Activated T-cell treated with anti-CD3 and anti-CD28 coated beads, Interleukin-2, amount 50 U/mL, for 48 hours (primary cell): ENCODE results near the gene OTULINL.

Experiments used
- DNase-seq, 2 experiments: peaks; one replicate each; pipeline ENCODE4 v3.0.0-alpha.2; 2020

OTULINL gene

DNA sequence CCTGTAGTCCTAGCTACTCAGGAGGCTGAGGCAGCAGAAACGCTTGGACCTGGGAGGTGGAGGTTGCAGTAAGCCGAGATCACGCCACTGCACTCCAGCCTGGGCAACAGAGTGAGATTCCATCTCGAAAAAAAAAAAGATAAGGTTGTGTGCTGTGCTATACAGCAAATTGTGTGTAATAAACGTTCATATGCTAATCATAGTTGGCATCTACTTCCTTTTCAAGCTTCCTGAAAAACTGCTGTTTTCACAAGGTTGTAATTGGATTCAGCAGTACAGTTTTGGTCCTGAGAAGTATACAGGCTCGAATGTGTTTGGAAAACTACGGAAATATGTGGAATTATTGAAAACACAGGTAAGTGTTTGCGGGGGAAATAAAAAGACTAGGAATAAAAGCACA lies 25.5 kb downstream of the OTULINL start:
- DNase-seq: no peak

DNA sequence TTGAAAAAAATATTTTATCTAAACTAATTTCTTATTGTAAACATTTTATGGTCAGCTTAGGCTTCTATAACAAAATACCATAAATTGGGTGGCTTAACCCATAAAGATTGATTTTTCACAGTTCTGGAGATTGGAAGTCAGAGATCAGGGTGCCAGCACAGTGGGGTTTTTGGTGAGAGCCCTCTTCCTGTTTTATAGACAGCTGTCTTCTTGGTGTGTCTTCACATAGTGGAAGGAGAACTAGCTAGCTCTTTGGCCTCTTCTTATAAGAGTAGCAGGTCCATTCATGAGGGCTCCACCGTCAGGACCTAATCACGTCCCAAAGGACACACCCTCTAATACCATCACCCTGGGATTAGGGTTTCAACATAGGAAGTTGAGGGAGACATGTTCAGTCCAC lies 26.6 kb downstream of the OTULINL start:
- DNase-seq: no peak

DNA sequence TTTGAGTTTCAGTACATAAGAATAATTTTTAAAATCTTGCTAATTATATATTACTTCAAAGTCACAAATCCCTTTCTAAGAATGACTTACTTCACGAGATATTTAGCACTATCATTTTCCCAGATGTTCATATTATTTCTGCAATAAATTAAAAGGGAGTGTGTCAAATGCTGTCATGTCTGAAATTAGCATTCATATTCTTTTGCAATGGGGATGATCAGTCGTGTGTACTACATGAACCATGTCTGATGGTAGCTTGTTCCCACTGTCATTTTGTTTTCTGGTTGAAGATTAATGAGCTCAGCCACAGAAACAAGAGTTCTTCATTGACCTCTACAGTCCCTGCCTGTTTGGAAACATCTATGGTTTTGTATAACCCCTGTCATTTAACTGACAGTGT lies 30.1 kb downstream of the OTULINL start:
- DNase-seq: no peak

DNA sequence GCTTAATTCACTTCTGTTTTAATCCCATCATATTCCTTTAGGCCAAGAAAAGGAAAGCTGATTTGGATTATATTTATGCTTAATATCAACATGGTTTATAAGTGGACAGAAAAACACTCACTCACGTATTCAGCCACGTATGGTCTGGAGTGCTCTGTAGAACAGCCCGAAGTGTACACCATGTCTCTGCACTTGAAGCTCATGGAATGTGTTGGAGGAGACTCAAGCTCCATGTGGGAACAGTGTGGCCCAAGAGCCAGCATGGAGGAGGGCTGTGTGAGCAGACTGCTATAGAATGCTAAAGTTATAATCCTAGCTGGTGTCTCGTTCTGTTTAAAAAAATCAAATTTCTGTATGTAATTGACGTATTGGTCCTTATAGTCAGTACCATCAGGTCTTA lies 32.9 kb downstream of the OTULINL start:
- DNase-seq: no peak

DNA sequence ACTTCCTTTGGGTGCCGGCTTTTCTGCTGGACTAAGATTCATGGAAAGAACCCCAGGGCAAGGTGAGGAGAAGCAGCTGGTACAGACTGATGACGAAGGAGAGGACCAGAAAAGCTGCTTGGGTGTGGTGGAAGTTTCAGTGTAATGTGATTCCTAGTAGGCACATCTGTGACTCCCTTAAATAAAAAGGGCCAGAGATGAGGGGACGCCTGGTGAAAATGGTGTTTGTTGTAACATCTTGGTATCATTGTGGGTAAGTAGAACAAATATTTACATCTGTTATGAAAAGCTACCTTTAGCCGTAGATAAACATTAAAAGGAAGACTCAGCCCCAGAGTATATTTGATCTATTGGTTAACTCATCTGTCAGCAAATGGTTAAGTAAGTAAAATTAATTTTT lies 33.8 kb downstream of the OTULINL start:
- no peak for DNase-seq

DNA sequence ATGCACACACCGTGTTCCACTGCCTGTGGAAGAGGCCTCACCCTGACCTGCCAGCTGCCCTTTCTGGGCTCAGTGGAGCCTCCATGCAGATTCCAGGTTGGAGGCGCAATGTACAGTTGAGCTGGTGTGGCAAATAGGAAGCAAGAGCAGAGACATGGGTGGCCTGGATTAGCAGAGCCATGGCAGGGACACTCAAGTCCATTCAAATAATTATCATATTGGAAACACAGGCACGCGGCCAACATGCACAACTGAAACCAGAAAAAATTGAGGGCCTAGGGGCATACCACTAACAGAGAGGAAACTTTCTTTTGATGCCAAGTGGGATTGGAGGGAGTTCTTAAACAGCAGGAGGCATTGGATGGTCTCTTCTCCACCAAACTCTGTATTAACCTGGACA lies 35.8 kb downstream of the OTULINL start:
- no peak for DNase-seq

DNA sequence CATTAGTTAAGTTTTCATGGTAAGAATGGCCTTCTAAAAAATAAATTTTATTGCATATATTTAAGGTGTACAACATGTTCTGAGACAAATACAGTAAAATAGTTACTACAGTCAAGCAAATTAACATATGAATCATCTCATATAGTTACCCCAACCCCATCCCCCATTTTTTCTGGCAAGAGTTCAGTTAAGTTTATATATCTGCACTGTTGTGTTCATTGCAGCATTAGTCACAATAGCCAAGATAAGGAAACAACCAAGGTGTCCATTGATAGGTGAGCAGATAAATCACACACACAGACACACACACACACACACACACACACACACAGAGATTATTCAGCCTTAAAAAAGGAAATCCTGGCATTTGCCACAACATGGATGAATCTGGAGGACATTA lies 45.7 kb downstream of the OTULINL start:
- no peak for DNase-seq

DNA sequence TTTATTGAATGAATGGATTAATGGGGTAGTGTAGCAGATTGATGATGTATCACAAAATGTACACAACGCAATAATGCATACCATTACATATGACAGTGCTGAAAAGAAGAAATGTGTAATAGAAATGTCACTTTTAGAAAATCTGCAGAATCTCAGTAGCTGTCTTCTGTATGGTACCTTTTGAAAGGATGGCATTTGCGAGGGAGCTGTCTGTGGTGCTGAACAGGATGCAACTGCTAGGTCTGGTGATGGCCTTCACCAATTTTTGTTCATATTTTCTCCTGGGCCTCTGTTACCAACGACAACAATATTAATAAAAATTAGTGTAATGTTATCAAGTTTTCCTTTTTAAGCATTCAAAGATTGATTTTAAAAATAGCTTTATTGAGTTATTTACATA lies 46.8 kb downstream of the OTULINL start:
- DNase-seq: peak; percentile 45 to 47

DNA sequence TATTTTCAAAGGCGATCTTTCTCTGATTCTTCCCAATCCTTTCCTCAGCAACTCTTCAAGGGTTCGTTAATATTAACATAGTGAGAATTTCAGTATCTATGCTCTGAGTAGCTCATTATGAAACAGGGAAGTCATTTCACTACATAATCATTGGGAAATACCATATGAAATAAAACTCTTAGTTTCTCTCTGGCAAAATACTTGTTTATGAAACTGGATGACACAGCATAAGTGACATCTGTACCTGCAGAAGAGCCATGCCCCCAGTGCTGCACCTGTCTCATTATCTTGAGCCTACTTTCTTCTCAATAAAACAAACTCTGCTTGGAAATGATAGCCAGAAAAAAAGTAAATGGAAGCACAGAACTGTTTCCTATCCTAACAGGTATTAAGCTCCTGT lies 49.1 kb downstream of the OTULINL start:
- no peak for DNase-seq

DNA sequence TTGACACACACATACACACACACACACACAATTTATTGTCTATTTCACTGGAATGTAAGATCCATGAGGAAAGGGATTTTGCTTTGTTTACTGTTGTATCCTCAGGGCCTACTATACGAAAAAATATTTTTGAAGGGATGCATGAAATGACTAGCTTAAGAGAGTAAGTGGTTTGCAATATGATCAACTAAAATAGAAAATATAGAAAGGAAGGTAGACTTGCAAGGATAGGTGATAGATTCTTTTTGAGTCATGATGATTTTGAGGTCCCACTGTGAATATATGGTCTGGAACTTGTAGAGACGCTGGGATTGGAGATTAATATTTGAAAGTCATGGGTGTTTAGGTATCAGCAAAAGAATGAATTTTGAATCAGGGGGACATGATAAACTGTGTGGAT lies 54.1 kb downstream of the OTULINL start:
- no peak for DNase-seq

DNA sequence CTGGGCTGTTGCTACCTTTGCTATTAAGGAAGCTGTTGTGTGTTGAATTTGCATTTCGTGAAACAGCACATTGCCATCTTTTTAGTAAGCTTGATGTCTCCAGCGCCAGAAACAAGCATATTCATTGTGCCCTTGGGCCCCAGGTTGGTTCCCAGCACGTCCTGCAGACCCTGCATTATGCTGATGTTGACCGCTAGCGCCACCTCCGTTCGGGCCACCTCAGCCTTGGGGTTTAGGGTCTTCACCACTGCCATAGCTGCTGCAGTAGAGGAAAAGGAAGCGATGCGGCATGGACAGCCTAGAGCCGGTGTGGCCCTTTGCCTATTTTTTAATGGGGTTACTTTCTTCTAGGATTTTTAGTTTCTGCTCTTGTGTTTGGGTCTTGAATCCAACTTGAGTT lies 59.2 kb downstream of the OTULINL start:
- DNase-seq: no peak

DNA sequence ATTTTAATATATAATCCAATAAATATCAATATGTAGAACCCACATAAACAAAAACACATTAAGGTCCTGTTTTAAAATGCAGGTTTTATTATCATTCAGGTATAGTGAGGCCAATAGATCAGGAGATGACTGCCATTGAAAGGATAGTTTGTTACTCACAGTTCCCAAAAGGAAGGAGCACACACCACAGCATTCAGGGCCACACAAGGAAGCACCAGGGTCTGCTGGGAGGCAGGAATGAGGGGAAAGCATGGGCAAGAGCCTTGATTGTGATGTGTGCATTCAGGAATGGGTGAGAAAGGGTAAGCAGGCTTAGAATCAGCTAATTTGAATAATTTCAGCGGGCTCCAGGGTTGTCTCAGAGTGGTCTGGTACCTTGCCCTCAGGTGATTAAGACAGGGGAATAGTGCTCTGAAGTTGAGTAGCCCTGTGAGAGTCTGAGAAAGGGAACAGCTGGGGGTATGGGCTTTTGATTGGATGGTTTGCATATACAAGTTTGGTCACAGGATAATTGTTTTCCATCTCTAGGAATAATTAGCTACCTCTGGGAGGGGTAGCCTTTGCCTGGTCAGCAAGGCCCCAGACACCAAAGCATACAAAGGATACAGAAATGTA lies 63.1 kb downstream of the OTULINL start:
- DNase-seq: no peak

DNA sequence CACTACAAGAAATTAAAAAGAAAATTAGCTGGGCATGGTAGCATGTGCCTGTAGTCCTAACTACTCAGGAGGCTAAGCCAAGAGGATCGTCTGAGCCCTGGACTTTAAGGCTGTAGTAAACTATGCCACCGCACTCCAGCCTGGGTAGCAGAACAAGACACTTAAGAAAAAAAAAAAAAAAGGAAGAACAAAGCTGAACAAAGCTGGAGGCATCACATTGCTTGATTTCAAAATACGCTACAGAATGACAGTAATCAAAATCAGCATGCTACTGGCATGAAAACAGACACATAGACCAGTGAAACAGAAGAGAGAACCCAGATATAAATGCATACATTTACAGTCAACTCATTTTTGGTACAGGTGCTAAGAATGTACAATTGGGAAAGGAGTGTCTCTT lies 68.5 kb downstream of the OTULINL start:
- DNase-seq: no peak

DNA sequence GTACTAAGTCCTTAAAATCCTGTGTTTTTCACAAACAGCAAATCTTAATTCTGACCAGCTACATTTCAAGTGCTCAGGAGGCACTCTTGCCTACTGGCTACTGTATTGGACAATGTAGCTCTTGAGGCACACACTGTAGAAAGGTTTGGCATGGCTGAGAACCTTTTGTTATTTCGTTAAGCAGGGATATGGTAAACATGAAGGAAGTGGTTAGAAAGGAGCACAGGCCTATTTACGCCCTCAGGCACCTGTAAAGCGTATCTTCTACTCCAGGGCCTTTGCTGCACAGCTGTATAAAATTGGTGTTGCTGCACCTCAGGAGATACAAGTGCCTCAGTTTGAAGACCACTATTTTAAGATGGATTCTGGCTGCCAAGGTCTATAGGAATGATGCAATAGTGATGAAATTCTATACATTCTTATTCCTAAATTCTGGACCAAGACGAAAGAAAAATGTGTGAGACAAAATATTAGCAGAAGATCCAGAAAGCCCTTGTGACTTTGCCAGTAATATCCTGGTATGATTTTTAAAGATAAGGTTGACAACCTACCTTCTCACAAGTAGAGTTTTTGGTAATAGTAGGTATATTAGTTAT lies 73.7 kb downstream of the OTULINL start:
- no peak for DNase-seq

DNA sequence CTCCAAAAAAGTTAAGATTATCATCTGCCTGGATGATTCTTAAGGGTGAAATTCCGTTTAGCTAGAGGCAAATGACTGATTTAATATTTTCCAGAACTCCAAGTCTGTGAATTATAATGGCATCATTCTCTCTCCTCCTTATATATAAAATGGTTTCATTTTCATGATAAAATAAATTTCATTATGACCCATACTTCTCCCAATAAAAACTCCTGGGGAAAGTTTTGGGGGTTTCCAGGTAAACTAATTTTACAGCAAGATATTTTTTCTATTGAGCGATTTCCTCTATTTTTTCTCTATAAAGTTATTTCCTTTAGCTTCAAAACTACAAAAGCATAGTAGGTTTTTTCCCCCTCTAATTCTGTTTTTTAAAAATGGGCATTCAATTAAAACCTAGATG lies 75.3 kb downstream of the OTULINL start:
- no peak for DNase-seq

DNA sequence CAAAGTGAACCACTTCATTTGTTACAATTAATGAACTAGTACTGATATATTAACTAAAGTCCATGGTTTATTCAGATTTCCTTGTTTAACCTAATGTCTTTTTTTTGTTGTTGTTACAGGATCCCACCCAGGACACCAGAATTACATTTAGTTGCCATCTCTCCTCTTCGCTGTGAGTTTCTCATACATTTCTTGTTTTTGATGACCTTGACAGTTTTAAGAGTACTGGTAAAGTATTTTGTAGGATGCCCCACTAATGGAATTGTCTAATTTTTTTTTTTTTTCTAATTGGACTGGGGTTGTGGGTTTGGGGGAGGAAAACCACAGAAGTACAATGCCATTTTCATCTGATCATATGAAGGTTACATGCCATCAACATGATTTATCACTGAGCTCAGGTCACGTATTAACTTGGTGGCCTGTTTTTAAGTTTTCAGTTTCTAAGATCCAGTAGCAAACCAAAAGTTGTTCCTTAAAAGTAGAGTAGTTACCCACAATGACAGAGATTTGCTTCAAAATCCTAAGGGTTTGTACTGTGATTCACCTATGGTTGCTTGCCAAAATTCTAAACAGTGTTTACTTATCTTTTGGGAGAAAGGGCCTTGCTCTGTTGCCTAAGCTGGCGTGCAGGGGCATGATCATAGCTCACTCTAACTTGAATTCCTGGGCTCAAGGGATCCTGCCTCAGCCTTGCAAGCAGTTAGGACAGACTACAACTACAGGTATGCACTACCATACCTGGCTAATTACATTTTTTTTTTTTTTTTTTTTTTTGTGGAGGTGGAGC lies 78.4 kb downstream of the OTULINL start:
- no peak for DNase-seq

DNA sequence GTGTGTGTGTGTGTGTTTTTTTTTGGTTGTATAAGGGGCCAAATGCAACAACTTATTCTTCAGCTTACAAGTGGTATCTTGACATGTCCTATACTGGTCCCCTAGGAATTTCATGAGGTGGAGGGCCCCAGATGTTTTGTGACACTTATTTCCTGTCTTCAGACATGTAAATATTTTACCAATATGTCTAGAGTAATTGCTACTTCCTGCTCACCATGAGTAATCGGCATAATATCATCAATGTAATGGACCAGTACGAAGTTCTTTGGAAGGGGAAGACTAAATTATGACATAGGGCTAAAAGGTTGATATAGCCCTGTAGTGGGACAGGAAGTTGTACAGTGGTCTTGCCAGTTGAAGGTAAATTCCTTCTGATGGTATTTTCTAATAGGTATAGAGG lies 79.2 kb downstream of the OTULINL start:
- no peak for DNase-seq
